Measurements from ENCODE around the gene RNASE12. TPM values are rescaled to one million over a fixed set of nuclear protein-coding genes. Genes with fewer than 3 reads are reported as not detected.

Gene RNASE12
- total RNA-seq, 1 experiment from 2014 or later = not detected

DNA sequence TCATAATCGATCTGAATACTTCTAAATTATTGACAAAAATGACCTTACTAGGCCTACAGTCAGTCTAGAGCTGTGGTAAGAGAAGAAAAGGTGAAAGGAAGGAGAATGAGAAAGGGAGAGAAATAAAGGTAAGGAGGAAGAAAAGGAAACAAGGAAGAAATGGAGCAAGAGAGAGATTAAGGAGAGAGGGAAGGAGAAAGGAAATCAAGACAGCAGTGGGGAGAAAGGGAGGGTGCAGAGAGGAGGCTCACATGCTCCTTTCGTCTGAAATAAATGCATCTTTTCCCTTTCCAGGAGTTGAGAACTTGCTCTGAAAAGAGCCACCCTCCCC lies 34.0 kb downstream of the RNASE12 start:
- no peak for TF ChIP-seq EZH2 (IDR thresholded peaks at IDR 0.05; ENCODE audit: borderline replicate concordance, low read depth, low read length, poor library complexity, severe bottlenecking)
- TF ChIP-seq, protein P1, sequence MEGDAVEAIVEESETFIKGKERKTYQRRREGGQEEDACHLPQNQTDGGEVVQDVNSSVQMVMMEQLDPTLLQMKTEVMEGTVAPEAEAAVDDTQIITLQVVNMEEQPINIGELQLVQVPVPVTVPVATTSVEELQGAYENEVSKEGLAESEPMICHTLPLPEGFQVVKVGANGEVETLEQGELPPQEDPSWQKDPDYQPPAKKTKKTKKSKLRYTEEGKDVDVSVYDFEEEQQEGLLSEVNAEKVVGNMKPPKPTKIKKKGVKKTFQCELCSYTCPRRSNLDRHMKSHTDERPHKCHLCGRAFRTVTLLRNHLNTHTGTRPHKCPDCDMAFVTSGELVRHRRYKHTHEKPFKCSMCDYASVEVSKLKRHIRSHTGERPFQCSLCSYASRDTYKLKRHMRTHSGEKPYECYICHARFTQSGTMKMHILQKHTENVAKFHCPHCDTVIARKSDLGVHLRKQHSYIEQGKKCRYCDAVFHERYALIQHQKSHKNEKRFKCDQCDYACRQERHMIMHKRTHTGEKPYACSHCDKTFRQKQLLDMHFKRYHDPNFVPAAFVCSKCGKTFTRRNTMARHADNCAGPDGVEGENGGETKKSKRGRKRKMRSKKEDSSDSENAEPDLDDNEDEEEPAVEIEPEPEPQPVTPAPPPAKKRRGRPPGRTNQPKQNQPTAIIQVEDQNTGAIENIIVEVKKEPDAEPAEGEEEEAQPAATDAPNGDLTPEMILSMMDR (conservative IDR thresholded peaks at IDR 0.05; ENCODE audit: low read depth, low read length) = no peak
- H3K27me3 ChIP-seq (replicated peaks; ENCODE audit: insufficient read depth, low read depth, low read length, poor library complexity) = no peaks in the 10 kb centered on the region
- no peaks in the 10 kb centered on the region for H3K4me1 ChIP-seq (ENCODE audit: insufficient read depth, low read length, poor library complexity, severe bottlenecking)
- POLR2A ChIA-PET (ENCODE audit: low non-redundant PET) = no interaction called here
- no peaks in the 10 kb centered on the region for H3K9me3 ChIP-seq (ENCODE audit: low read depth, low read length, poor library complexity, severe bottlenecking)
- CTCF ChIA-PET = no interaction called here
- BruUV-seq (replicated peaks) = no TSS peak
- no peak overlapping the region for H3K27ac ChIP-seq (ENCODE audit: low read depth, low read length, poor library complexity, severe bottlenecking)
- intact Hi-C loops (cut with micrococcal nuclease; ENCODE audit: unreplicated experiment) = no loop called here
- no peaks in the 10 kb centered on the region for H3K36me3 ChIP-seq (ENCODE audit: insufficient read depth, low read length, poor library complexity, severe bottlenecking)
- no peak for DNase-seq (ENCODE audit: low spot score)
- no peak overlapping the region for H3K4me3 ChIP-seq (ENCODE audit: low read depth, low read length, poor library complexity, severe bottlenecking)

DNA sequence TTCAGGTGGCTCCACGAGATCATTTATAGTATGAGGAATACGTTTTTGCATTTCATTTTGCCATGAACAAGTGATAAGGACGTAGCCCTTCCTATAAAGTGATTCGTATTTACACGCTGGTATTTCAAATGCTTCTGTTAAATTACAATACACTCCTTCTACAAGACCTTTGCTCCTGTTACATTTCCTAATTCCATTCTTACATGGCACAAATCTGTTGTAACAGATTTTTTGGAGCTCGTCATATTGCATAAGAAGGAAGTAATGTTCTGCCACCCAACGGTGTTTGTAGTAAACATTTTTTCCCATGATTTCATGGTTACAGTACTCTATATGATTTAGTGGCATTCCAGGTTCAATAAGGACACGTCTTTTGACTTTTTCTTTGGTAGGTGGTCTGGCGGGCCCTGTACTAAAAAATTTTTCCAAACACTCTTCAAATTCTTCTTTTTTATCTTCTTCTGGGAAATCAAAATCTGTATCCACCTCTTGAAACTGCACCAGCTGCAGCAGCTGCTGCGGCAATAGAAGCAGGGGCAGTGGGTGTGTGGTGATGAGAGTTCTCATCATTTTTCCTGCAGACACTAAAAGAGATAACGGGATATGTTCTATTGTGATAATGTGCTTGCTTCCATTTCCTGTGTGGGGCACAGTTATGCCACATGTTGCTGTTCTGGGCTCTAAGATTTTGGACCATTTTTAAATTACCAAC lies 34.5 kb downstream of the RNASE12 start:
- no TSS peak for BruUV-seq (replicated peaks)
- intact Hi-C loops (cut with micrococcal nuclease; ENCODE audit: unreplicated experiment) = no loop called here
- H3K27ac ChIP-seq (ENCODE audit: low read depth, low read length, poor library complexity, severe bottlenecking) = no peak overlapping the region
- no peaks in the 10 kb centered on the region for H3K27me3 ChIP-seq (replicated peaks; ENCODE audit: insufficient read depth, low read depth, low read length, poor library complexity)
- TF ChIP-seq, protein P1 (conservative IDR thresholded peaks at IDR 0.05; ENCODE audit: low read depth, low read length) = no peak
- no peak for TF ChIP-seq EZH2 (IDR thresholded peaks at IDR 0.05; ENCODE audit: borderline replicate concordance, low read depth, low read length, poor library complexity, severe bottlenecking)
- ChIA-PET CTCF (no interaction called here), POLR2A (ENCODE audit: low non-redundant PET) (no interaction called here)
- no peaks in the 10 kb centered on the region for H3K36me3 ChIP-seq (ENCODE audit: insufficient read depth, low read length, poor library complexity, severe bottlenecking)
- H3K4me1 ChIP-seq (ENCODE audit: insufficient read depth, low read length, poor library complexity, severe bottlenecking) = no peaks in the 10 kb centered on the region
- no peak overlapping the region for H3K4me3 ChIP-seq (ENCODE audit: low read depth, low read length, poor library complexity, severe bottlenecking)
- no peak for DNase-seq (ENCODE audit: low spot score)
- no peaks in the 10 kb centered on the region for H3K9me3 ChIP-seq (ENCODE audit: low read depth, low read length, poor library complexity, severe bottlenecking)

DNA sequence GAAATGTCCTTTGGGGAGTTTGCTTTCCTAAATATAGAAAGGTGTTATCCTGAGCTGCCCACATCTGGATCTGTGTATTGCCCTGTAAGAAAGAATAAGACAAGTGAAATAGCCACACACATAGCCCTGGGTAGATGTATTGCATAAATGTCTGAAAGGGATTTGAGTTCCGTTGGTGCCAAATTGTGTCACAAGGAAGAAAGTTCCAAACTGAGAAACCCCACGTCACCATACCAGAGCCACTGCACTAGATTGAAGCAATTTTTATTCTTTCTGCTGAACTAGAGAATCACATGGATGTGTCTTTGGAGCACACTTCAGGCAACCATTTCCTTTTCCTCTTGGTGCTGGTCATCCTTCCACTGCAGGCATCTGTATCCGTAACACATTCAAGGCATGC lies 35.3 kb downstream of the RNASE12 start:
- Histone ChIP-seq H3K36me3 (ENCODE audit: insufficient read depth, low read length, poor library complexity, severe bottlenecking) (no peaks in the 10 kb centered on the region), H3K4me1 (ENCODE audit: insufficient read depth, low read length, poor library complexity, severe bottlenecking) (no peaks in the 10 kb centered on the region), H3K27me3 (replicated peaks; ENCODE audit: insufficient read depth, low read depth, low read length, poor library complexity) (no peaks in the 10 kb centered on the region), H3K9me3 (ENCODE audit: low read depth, low read length, poor library complexity, severe bottlenecking) (no peaks in the 10 kb centered on the region), H3K27ac (ENCODE audit: low read depth, low read length, poor library complexity, severe bottlenecking) (no peak overlapping the region), H3K4me3 (ENCODE audit: low read depth, low read length, poor library complexity, severe bottlenecking) (no peak overlapping the region)
- DNase-seq (ENCODE audit: low spot score) = no peak
- no TSS peak for BruUV-seq (replicated peaks)
- POLR2A ChIA-PET (ENCODE audit: low non-redundant PET) = no interaction called here
- intact Hi-C loops (cut with micrococcal nuclease; ENCODE audit: unreplicated experiment) = no loop called here
- no peak for TF ChIP-seq EZH2 (IDR thresholded peaks at IDR 0.05; ENCODE audit: borderline replicate concordance, low read depth, low read length, poor library complexity, severe bottlenecking)
- TF ChIP-seq, protein P1 (conservative IDR thresholded peaks at IDR 0.05; ENCODE audit: low read depth, low read length) = no peak
- CTCF ChIA-PET = no interaction called here
